ENCODE measurements around the gene VPS29. TPM values are rescaled to one million over a fixed set of nuclear protein-coding genes. Genes with fewer than 3 reads are reported as not detected.

VPS29 gene
- total and polyA plus RNA-seq, 9 of the 15 experiments (the other 6 are each of a cell fraction or from before 2014, with no cell fraction given): 85.8 to 638 (median 272) TPM

- Histone ChIP-seq H3K9me3 (replicated peaks; ENCODE audit: control insufficient read depth, insufficient read depth, low read depth, low read length) (no peaks in the 10 kb centered on the region; the same call in 1 of the 2 replicates), H3K27me3 (ENCODE audit: control insufficient read depth in 2 of 2, insufficient read depth in 2 of 2, low read length in 2 of 2) (no peaks in the 10 kb centered on the region), H3K4me3 (no peak overlapping the region), H3K9ac (ENCODE audit: insufficient read depth in 1 of 2, low read depth in 2 of 2, low read length in 2 of 2) (no peak overlapping the region), H2AFZ (ENCODE audit: low read depth, low read length) (0 out of 2 replicates have a peak overlapping the region, but pooled peaks have one; percentile 98), H4K20me1 (replicated peaks; ENCODE audit: control insufficient read depth, insufficient read depth, low read length) (no peaks in the 10 kb centered on the region), H3K27ac (ENCODE audit: extremely low read depth, low read depth, low read length) (no peak overlapping the region), H3K9me1 (ENCODE audit: control insufficient read depth, insufficient read depth, low read length) (no peaks in the 10 kb centered on the region), H3K79me2 (ENCODE audit: control insufficient read depth, insufficient read depth, low read length) (peaks cover 39% of the 10 kb centered on the region), H3K4me1 (replicated peaks in 1 of 2; ENCODE audit: control insufficient read depth in 2 of 2, insufficient read depth in 2 of 2, low read length in 2 of 2) (peaks cover 13 to 21% of the 10 kb centered on the region in 2 experiments), H3K36me3 (ENCODE audit: control insufficient read depth, insufficient read depth, low read length) (peaks cover 18% of the 10 kb centered on the region; the same call in 2 of the 3 replicates), H3K4me2 (ENCODE audit: insufficient read depth, low read length) (no peak overlapping the region)
- BruUV-seq (replicated peaks): no TSS peak
- in situ Hi-C loops (cut with MboI): no loop called here
- 24% methylated on average over 1 of the region's 1 CpG for WGBS (ENCODE audit: insufficient coverage, low coverage, missing lambda C conversion rate)
- intact Hi-C loops (cut with micrococcal nuclease): no loop called here
- FAIRE-seq (no peak), DNase-seq (ENCODE audit: extremely low read depth in 1 of 4, low spot score in 3 of 4) (no peak), ATAC-seq (no peak)
- POLR2A ChIA-PET: interaction anchor here (0.8 to 1.2 kb wide), 2 partner anchors 34 to 59 kb away, joined by 3 read pairs; no protein-coding TSS in a partner anchor
- CTCF ChIA-PET (ENCODE audit: low intra/inter-chr PET ratio): no interaction called here
- TF ChIP-seq ZNF140 (CRISPR knock-in tag; IDR thresholded peaks at IDR 0.05) (no peak), ZC3H4 (CRISPR knock-in tag; IDR thresholded peaks at IDR 0.05; ENCODE audit: borderline replicate concordance) (no peak), TOE1 (IDR thresholded peaks at IDR 0.05; ENCODE audit: borderline replicate concordance) (no peak), TOE1 (CRISPR knock-in tag; IDR thresholded peaks at IDR 0.05; ENCODE audit: borderline replicate concordance, low read depth) (no peak), ZNF707 (CRISPR knock-in tag; conservative IDR thresholded peaks at IDR 0.05) (no peak), ZNF764 (CRISPR knock-in tag; IDR thresholded peaks at IDR 0.05; ENCODE audit: low read depth) (no peak), U2AF1 (optimal IDR thresholded peaks at IDR 0.05; ENCODE audit: low read depth, low read length) (no peak), SREBF1 (IDR thresholded peaks at IDR 0.05; ENCODE audit: borderline replicate concordance, low read depth, low read length) (no peak), SMARCE1 (IDR thresholded peaks at IDR 0.05) (no peak), ZFP36 (IDR thresholded peaks at IDR 0.05; ENCODE audit: low read depth, low read length, partially characterized antibody) (no peak), ZNF263 (CRISPR knock-in tag; IDR thresholded peaks at IDR 0.05; ENCODE audit: borderline replicate concordance) (no peak), ZNF24 (IDR thresholded peaks at IDR 0.05) (no peak), PRPF4 (IDR thresholded peaks at IDR 0.05; ENCODE audit: insufficient read depth, low read depth, low read length, poor library complexity, severe bottlenecking) (no peak), BCL6 (CRISPR knock-in tag; IDR thresholded peaks at IDR 0.05) (no peak), RUNX1 (IDR thresholded peaks at IDR 0.05; ENCODE audit: low read depth) (no peak), TAF9B (IDR thresholded peaks at IDR 0.05; ENCODE audit: partially characterized antibody) (no peak), HDAC2 (IDR thresholded peaks at IDR 0.05) (no peak), ZNF239 (CRISPR knock-in tag; IDR thresholded peaks at IDR 0.05) (no peak), NFIC (IDR thresholded peaks at IDR 0.05) (peak; percentile 96), CEBPB (tag; IDR thresholded peaks at IDR 0.05) (no peak), NUFIP1 (IDR thresholded peaks at IDR 0.05; ENCODE audit: partially characterized antibody) (no peak), DIDO1 (tag; IDR thresholded peaks at IDR 0.05; ENCODE audit: low read depth) (no peak), NFIX (CRISPR knock-in tag; IDR thresholded peaks at IDR 0.05; ENCODE audit: low read depth) (peak; percentile 88), ZNF79 (CRISPR knock-in tag; IDR thresholded peaks at IDR 0.05; ENCODE audit: low read depth) (no peak), SMAD1 (IDR thresholded peaks at IDR 0.05; ENCODE audit: low read depth, low read length, partially characterized antibody) (peak; percentile 32), FOXM1 (IDR thresholded peaks at IDR 0.05; ENCODE audit: low read depth) (no peak), FOXM1 (CRISPR knock-in tag; IDR thresholded peaks at IDR 0.05; ENCODE audit: low read depth) (no peak)
- TF ChIP-seq, protein P1, sequence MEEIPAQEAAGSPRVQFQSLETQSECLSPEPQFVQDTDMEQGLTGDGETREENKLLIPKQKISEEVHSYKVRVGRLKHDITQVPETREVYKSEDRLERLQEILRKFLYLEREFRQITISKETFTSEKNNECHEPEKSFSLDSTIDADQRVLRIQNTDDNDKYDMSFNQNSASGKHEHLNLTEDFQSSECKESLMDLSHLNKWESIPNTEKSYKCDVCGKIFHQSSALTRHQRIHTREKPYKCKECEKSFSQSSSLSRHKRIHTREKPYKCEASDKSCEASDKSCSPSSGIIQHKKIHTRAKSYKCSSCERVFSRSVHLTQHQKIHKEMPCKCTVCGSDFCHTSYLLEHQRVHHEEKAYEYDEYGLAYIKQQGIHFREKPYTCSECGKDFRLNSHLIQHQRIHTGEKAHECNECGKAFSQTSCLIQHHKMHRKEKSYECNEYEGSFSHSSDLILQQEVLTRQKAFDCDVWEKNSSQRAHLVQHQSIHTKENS (CRISPR knock-in tag; IDR thresholded peaks at IDR 0.05): no peak
Measured at GRCh38 chr12:110503432-110503831, 1.5 kb upstream of the VPS29 start.

All from K562 (cell line).